Trophoblast cell (in vitro differentiated cells and primary cell): Measurements from ENCODE around the gene MYB.

Experiments
- DNase-seq, 2 donors: peaks; one replicate each; pipeline ENCODE4 v3.0.0-alpha.2; 2016
- H2AFZ ChIP-seq: 2 replicates; pipeline ENCODE4 v1.6.1; 2013; ENCODE audit warnings: low read length, moderate library complexity, mild to moderate bottlenecking; ENCODE audit not compliant: insufficient read depth, poor library complexity
- H2AK5ac ChIP-seq: 2 replicates; pipeline ENCODE4 v1.6.1; 2013; ENCODE audit warnings: mild to moderate bottlenecking, low read length
- H2BK120ac ChIP-seq: 2 replicates; pipeline ENCODE4 v1.6.1; 2013; ENCODE audit warnings: low read length, mild to moderate bottlenecking, moderate library complexity; ENCODE audit not compliant: insufficient read depth, poor library complexity
- H2BK12ac ChIP-seq: 2 replicates; pipeline ENCODE4 v1.6.1; 2013; ENCODE audit warnings: mild to moderate bottlenecking, low read length, moderate library complexity
- H2BK5ac ChIP-seq: 2 replicates; pipeline ENCODE4 v1.6.1; 2013; ENCODE audit warnings: low read length, low read depth, moderate library complexity, mild to moderate bottlenecking; ENCODE audit not compliant: poor library complexity
- H3K14ac ChIP-seq: 2 replicates; pipeline ENCODE4 v1.6.1; 2013; ENCODE audit warnings: mild to moderate bottlenecking, low read length
- H3K18ac ChIP-seq: 2 replicates; pipeline ENCODE4 v1.6.1; 2013; ENCODE audit warnings: mild to moderate bottlenecking, low read length
- H3K23ac ChIP-seq: 2 replicates; pipeline ENCODE4 v1.6.1; 2013; ENCODE audit warnings: low read length
- H3K27ac ChIP-seq: 2 replicates; pipeline ENCODE4 v1.5.1; 2013; ENCODE audit warnings: low read depth, mild to moderate bottlenecking, inconsistent platforms, low read length, moderate library complexity
- H3K27me3 ChIP-seq: 2 replicates; pipeline ENCODE4 v1.6.1; 2013; ENCODE audit warnings: inconsistent platforms, mild to moderate bottlenecking, low read length, moderate library complexity; ENCODE audit not compliant: insufficient read depth
- H3K36me3 ChIP-seq, 2 experiments: 1 replicate in 1 of 2; 2 replicates in 1 of 2; pipeline ENCODE4 v1.6.1; 2013; ENCODE audit warnings: low read length in 2 of 2, mild to moderate bottlenecking in 2 of 2, moderate library complexity in 1 of 2; ENCODE audit not compliant: insufficient read depth in 2 of 2, control insufficient read depth in 1 of 2
- H3K4ac ChIP-seq: 2 replicates; pipeline ENCODE4 v1.6.1; 2013; ENCODE audit warnings: low read depth, mild to moderate bottlenecking, low read length, moderate library complexity
- H3K4me1 ChIP-seq, 2 experiments: 1 replicate in 1 of 2; 2 replicates in 1 of 2; pipeline ENCODE4 v1.6.1; 2013; ENCODE audit warnings: low read length in 2 of 2, mild to moderate bottlenecking in 2 of 2, moderate library complexity in 1 of 2; ENCODE audit not compliant: insufficient read depth in 2 of 2, control insufficient read depth in 1 of 2
- H3K4me2 ChIP-seq: 2 replicates; pipeline ENCODE4 v1.6.1; 2013; ENCODE audit warnings: inconsistent platforms, mild to moderate bottlenecking, low read length, moderate library complexity
- H3K4me3 ChIP-seq: 2 replicates; pipeline ENCODE4 v1.5.1; 2013; ENCODE audit warnings: mild to moderate bottlenecking, low read depth, low read length, inconsistent platforms
- H3K79me1 ChIP-seq: one replicate; pipeline ENCODE4 v1.6.1; 2013; ENCODE audit warnings: low read length
- H3K79me2 ChIP-seq: 2 replicates; pipeline ENCODE4 v1.6.1; 2013; ENCODE audit warnings: low read length, mild to moderate bottlenecking; ENCODE audit not compliant: control insufficient read depth, insufficient read depth, poor library complexity
- H3K9ac ChIP-seq: 2 replicates; pipeline ENCODE4 v1.6.1; 2013; ENCODE audit warnings: mild to moderate bottlenecking, low read length
- H3K9me3 ChIP-seq: 2 replicates; pipeline ENCODE4 v1.6.1; 2013; ENCODE audit warnings: low read depth, mild to moderate bottlenecking, control low read depth, inconsistent platforms, low read length; ENCODE audit not compliant: insufficient read depth
- H4K12ac ChIP-seq: 2 replicates; pipeline ENCODE4 v1.6.1; 2013; ENCODE audit warnings: low read depth, mild to moderate bottlenecking, low read length, moderate library complexity
- H4K8ac ChIP-seq: 2 replicates; pipeline ENCODE4 v1.6.1; 2013; ENCODE audit warnings: low read depth, mild to moderate bottlenecking, low read length, moderate library complexity
- H4K91ac ChIP-seq: one replicate; pipeline ENCODE4 v1.6.1; 2013; ENCODE audit warnings: low read depth, mild to moderate bottlenecking, low read length, moderate library complexity
- WGBS: extraction: QIAGEN DNeasy Blood & Tissue Kit; methylation state at CpG from one replicate; pipeline ENCODE4 v1.1.7; 2013; ENCODE audit warnings: missing lambda C conversion rate; ENCODE audit not compliant: insufficient read length, insufficient coverage; ENCODE audit errors: extremely low coverage; 5-methylcytosine and 5-hydroxymethylcytosine counted together

Gene MYB

GRCh38 chr6:135183532-135184440, 2.7 kb downstream of the MYB start:
- Histone ChIP-seq H3K79me1 (no peaks in the 10 kb centered on the region), H3K9ac (no peak overlapping the region), H3K36me3 (no peaks in the 10 kb centered on the region), H4K91ac (no peak overlapping the region), H3K4ac (no peak overlapping the region), H3K18ac (no peak overlapping the region), H3K27ac (no peak overlapping the region), H3K14ac (no peak overlapping the region), H3K4me3 (no peak overlapping the region), H2BK12ac (no peak overlapping the region), H4K12ac (no peak overlapping the region), H3K27me3 (peaks cover 30% of the 10 kb centered on the region), H2BK120ac (no peak overlapping the region), H4K8ac (no peak overlapping the region), H3K9me3 (peaks cover 4% of the 10 kb centered on the region), H3K4me1 (peaks cover 10 to 16% of the 10 kb centered on the region in 2 experiments), H3K79me2 (no peaks in the 10 kb centered on the region), H2AFZ (no peak overlapping the region), H3K23ac (no peak overlapping the region), H2BK5ac (no peak overlapping the region), H2AK5ac (no peak overlapping the region), H3K4me2 (peak overlapping the region; percentile 100)
- DNase-seq: peak; percentile 78 to 84
- no CpG with 5 or more reads among the region's 19 CpGs for WGBS

- no peak overlapping the region for H2BK120ac ChIP-seq
- H3K36me3 ChIP-seq: no peaks in the 10 kb centered on the region
- peaks cover 4% of the 10 kb centered on the region for H3K9me3 ChIP-seq
- H3K79me1 ChIP-seq: no peaks in the 10 kb centered on the region
- no peak overlapping the region for H3K4me3 ChIP-seq
- H2AFZ ChIP-seq: no peak overlapping the region
- H2BK5ac ChIP-seq: no peak overlapping the region
- no peak overlapping the region for H4K12ac ChIP-seq
- H2BK12ac ChIP-seq: no peak overlapping the region
- WGBS: no CpG with 5 or more reads among the region's 3 CpGs
- no peaks in the 10 kb centered on the region for H3K79me2 ChIP-seq
- H4K91ac ChIP-seq: no peak overlapping the region
- H3K9ac ChIP-seq: no peak overlapping the region
- H3K4me2 ChIP-seq: no peak overlapping the region
- H3K4ac ChIP-seq: no peak overlapping the region
- peaks cover 9 to 16% of the 10 kb centered on the region in 2 experiments for H3K4me1 ChIP-seq
- no peak overlapping the region for H2AK5ac ChIP-seq
- H3K27me3 ChIP-seq: peaks cover 29% of the 10 kb centered on the region
- peak in 1 of 2 donors; percentile 66 for DNase-seq
- no peak overlapping the region for H4K8ac ChIP-seq
- H3K27ac ChIP-seq: no peak overlapping the region
- no peak overlapping the region for H3K23ac ChIP-seq
- no peak overlapping the region for H3K14ac ChIP-seq
- no peak overlapping the region for H3K18ac ChIP-seq
Measured at GRCh38 chr6:135185483-135185882, 4.4 kb downstream of the MYB start.

GRCh38 chr6:135186255-135186654, 5.1 kb downstream of the MYB start:
- no peak overlapping the region for H3K4me3 ChIP-seq
- peaks cover 4% of the 10 kb centered on the region for H3K9me3 ChIP-seq
- no peak overlapping the region for H2AFZ ChIP-seq
- H3K4me2 ChIP-seq: no peak overlapping the region
- H3K36me3 ChIP-seq: no peaks in the 10 kb centered on the region
- no peak overlapping the region for H3K23ac ChIP-seq
- no peak overlapping the region for H3K14ac ChIP-seq
- no peak overlapping the region for H3K27ac ChIP-seq
- no peaks in the 10 kb centered on the region for H3K79me1 ChIP-seq
- no peak overlapping the region for H2BK120ac ChIP-seq
- DNase-seq: no peak
- no peak overlapping the region for H3K18ac ChIP-seq
- H3K4ac ChIP-seq: no peak overlapping the region
- H3K4me1 ChIP-seq: peaks cover 9 to 16% of the 10 kb centered on the region in 2 experiments
- no peak overlapping the region for H4K91ac ChIP-seq
- peaks cover 26% of the 10 kb centered on the region for H3K27me3 ChIP-seq
- no peaks in the 10 kb centered on the region for H3K79me2 ChIP-seq
- no CpG with 5 or more reads among the region's 2 CpGs for WGBS
- no peak overlapping the region for H2BK5ac ChIP-seq
- no peak overlapping the region for H2BK12ac ChIP-seq
- H4K8ac ChIP-seq: no peak overlapping the region
- no peak overlapping the region for H3K9ac ChIP-seq
- H2AK5ac ChIP-seq: no peak overlapping the region
- no peak overlapping the region for H4K12ac ChIP-seq

GRCh38 chr6:135187372-135187771, 6.3 kb downstream of the MYB start:
- Histone ChIP-seq H3K4me3 (no peak overlapping the region), H3K18ac (no peak overlapping the region), H3K23ac (no peak overlapping the region), H4K12ac (no peak overlapping the region), H3K4me2 (no peak overlapping the region), H2AFZ (no peak overlapping the region), H3K27me3 (peaks cover 17% of the 10 kb centered on the region), H3K4me1 (peaks cover 4 to 8% of the 10 kb centered on the region in 2 experiments), H3K36me3 (no peaks in the 10 kb centered on the region), H3K79me2 (no peaks in the 10 kb centered on the region), H2BK12ac (no peak overlapping the region), H2AK5ac (no peak overlapping the region), H2BK5ac (no peak overlapping the region), H3K9me3 (peaks cover 2% of the 10 kb centered on the region), H3K4ac (no peak overlapping the region), H2BK120ac (no peak overlapping the region), H3K27ac (no peak overlapping the region), H3K79me1 (no peaks in the 10 kb centered on the region), H3K9ac (no peak overlapping the region), H4K8ac (no peak overlapping the region), H3K14ac (no peak overlapping the region), H4K91ac (no peak overlapping the region)
- DNase-seq: no peak
- no CpG with 5 or more reads among the region's 4 CpGs for WGBS
